ENCODE results near the gene HOMER1. TPM values are rescaled to one million over a fixed set of nuclear protein-coding genes. Genes with fewer than 3 reads are reported as not detected.

The HOMER1 gene
- total RNA-seq, 2 experiments from 2014 or later, result 6.3 to 13.9 TPM

GRCh38 chr5:79512471-79513307 lies 1.2 kb downstream of the HOMER1 start:
- peak overlapping the region; percentile 71 for H3K4me3 ChIP-seq (ENCODE audit: low read depth, low read length, poor library complexity, severe bottlenecking)
- peak overlapping the region; percentile 63 for H3K27ac ChIP-seq (ENCODE audit: low read depth, low read length, poor library complexity, severe bottlenecking)
- BruUV-seq (replicated peaks), result no TSS peak
- intact Hi-C loops (cut with micrococcal nuclease; ENCODE audit: unreplicated experiment), result loop anchor here (1.0 to 10.0 kb wide), 3 partner anchors 275 to 1738 kb away; partner anchors contain the start of genes ARSB, JMY and TBCA
- ChIA-PET CTCF (ENCODE audit: unreplicated experiment) (no interaction called here), POLR2A (interaction anchor here (0.5 to 1.9 kb wide), 6 partner anchors 13 to 68 kb away, joined by 3 to 7 read pairs (median 4); no protein-coding TSS in a partner anchor)
- no peak for TF ChIP-seq EZH2phosphoT487 (IDR thresholded peaks at IDR 0.05; ENCODE audit: borderline replicate concordance, low read depth, low read length)
- no peak for TF ChIP-seq CTCF (conservative IDR thresholded peaks at IDR 0.05; ENCODE audit: low read length)
- 0 out of 2 replicates have a peak, but pooled peaks cover 6% of the 10 kb centered on the region for H4K20me1 ChIP-seq (ENCODE audit: insufficient read depth, low read length)
- H3K9me2 ChIP-seq (ENCODE audit: insufficient read depth, low read length), result no peaks in the 10 kb centered on the region
- H3K4me1 ChIP-seq (ENCODE audit: insufficient read depth, low read length, poor library complexity, severe bottlenecking), result peaks cover 38% of the 10 kb centered on the region
- H3K79me2 ChIP-seq (ENCODE audit: insufficient read depth, low read depth, low read length), result peaks cover 19% of the 10 kb centered on the region; the same call in 1 of the 2 replicates
- H2AFZ ChIP-seq (ENCODE audit: low read length), result peak overlapping the region; percentile 90
- no peak for DNase-seq (ENCODE audit: low spot score)
- H3K9me3 ChIP-seq (ENCODE audit: low read length), result no peaks in the 10 kb centered on the region
- peak overlapping the region; percentile 81 for H3K4me2 ChIP-seq (ENCODE audit: low read length)
- no peaks in the 10 kb centered on the region for H3K36me3 ChIP-seq (ENCODE audit: insufficient read depth, low read length)

GRCh38 chr5:79512049-79512448 lies 1.9 kb downstream of the HOMER1 start:
- peak overlapping the region; percentile 71 for H3K4me3 ChIP-seq (ENCODE audit: low read depth, low read length, poor library complexity, severe bottlenecking)
- ChIA-PET CTCF (ENCODE audit: unreplicated experiment) (no interaction called here), POLR2A (interaction anchor here (0.6 to 1.9 kb wide), 4 partner anchors 12 to 676 kb away, joined by 3 to 7 read pairs (median 4); no protein-coding TSS in a partner anchor)
- no peak overlapping the region; the same call in 1 of the 2 replicates for H2AFZ ChIP-seq (ENCODE audit: low read length)
- H3K27ac ChIP-seq (ENCODE audit: low read depth, low read length, poor library complexity, severe bottlenecking), result no peak overlapping the region
- no peak for DNase-seq (ENCODE audit: low spot score)
- TSS peak; percentile 48 for BruUV-seq (replicated peaks)
- H3K4me1 ChIP-seq (ENCODE audit: insufficient read depth, low read length, poor library complexity, severe bottlenecking), result peaks cover 36% of the 10 kb centered on the region
- no peaks in the 10 kb centered on the region for H3K9me3 ChIP-seq (ENCODE audit: low read length)
- TF ChIP-seq EZH2phosphoT487 (IDR thresholded peaks at IDR 0.05; ENCODE audit: borderline replicate concordance, low read depth, low read length) (no peak), CTCF (conservative IDR thresholded peaks at IDR 0.05; ENCODE audit: low read length) (no peak)
- H3K4me2 ChIP-seq (ENCODE audit: low read length), result peak overlapping the region; percentile 81
- H3K79me2 ChIP-seq (ENCODE audit: insufficient read depth, low read depth, low read length), result peaks cover 19% of the 10 kb centered on the region; the same call in 1 of the 2 replicates
- intact Hi-C loops (cut with micrococcal nuclease; ENCODE audit: unreplicated experiment), result loop anchor here (5.0 to 10.0 kb wide), 2 partner anchors 275 to 1737 kb away; partner anchors contain the start of genes JMY and TBCA
- no peaks in the 10 kb centered on the region for H3K9me2 ChIP-seq (ENCODE audit: insufficient read depth, low read length)
- no peaks in the 10 kb centered on the region for H3K36me3 ChIP-seq (ENCODE audit: insufficient read depth, low read length)
- H4K20me1 ChIP-seq (ENCODE audit: insufficient read depth, low read length), result 0 out of 2 replicates have a peak, but pooled peaks cover 6% of the 10 kb centered on the region

Data from OCI-LY7 (cell line).